GM12878 (cell line): Measurements from ENCODE around the gene DMXL1. TPM values are rescaled to one million over a fixed set of nuclear protein-coding genes. Genes with fewer than 3 reads are reported as not detected.

ENCODE experiments used
- ATAC-seq: fragments of 200-7000 bp; cut with Tn5 transposase; 3 replicates; pipeline ENCODE4 v1.9.1; 2020; ENCODE audit warnings: mild to moderate bottlenecking, moderate library complexity
- BruUV-seq: library from RNA; stranded (reverse); fragments of 400-500 nt; replicated peaks from 2 replicates; lab custom pipeline; 2021; lab: Mats Ljungman, UMichigan
- CTCF ChIA-PET: fragments of 300-600 bp; sonication (Branson Sonifier 250); formaldehyde crosslinking; extraction: SDS; loops from one replicate; lab custom pipeline; 2021; ENCODE audit warnings: inconsistent platforms; lab: Yijun Ruan, JAX
- POLR2A ChIA-PET: fragments of 350-600 bp; formaldehyde crosslinking; extraction: SDS; loops from one replicate; lab custom pipeline; 2021; ENCODE audit warnings: inconsistent platforms; lab: Charles Lee
- RAD21 ChIA-PET: fragments of 300-600 bp; sonication (Branson Sonifier 250); formaldehyde crosslinking; loops from one replicate; lab custom pipeline; 2023; ENCODE audit warnings: antibody characterized with exemption; ENCODE audit not compliant: unreplicated experiment; lab: Charles Lee
- SMC1A ChIA-PET: fragments of 300-600 bp; sonication (Branson Sonifier 250); formaldehyde crosslinking; loops from one replicate; lab custom pipeline; 2023; ENCODE audit not compliant: unreplicated experiment, uncharacterized antibody; lab: Charles Lee
- DNase-seq: peaks from one replicate; pipeline ENCODE4 v3.0.0-alpha.2; 2011; ENCODE audit warnings: low read depth, low spot score
- FAIRE-seq: peaks from 3 replicates; lab custom pipeline; 2011; peaks lifted over from hg19 to GRCh38; lab: Jason Lieb, UNC
- H2AFZ ChIP-seq: 2 replicates; pipeline ENCODE4 v1.6.0; 2011; ENCODE audit warnings: low read depth, low read length, control low read depth; ENCODE audit not compliant: control insufficient read depth
- H3K27ac ChIP-seq: 2 replicates; pipeline ENCODE4 v1.5.1; 2011; ENCODE audit warnings: control low read depth; ENCODE audit not compliant: control insufficient read depth, insufficient read depth
- H3K27me3 ChIP-seq, 2 experiments: replicated peaks in 1 of 2; 2 replicates each; pipeline versions ENCODE4 v1.6.0 to v1.6.1; 2011; ENCODE audit warnings: low read length in 1 of 2; ENCODE audit not compliant: control insufficient read depth in 2 of 2, insufficient read depth in 2 of 2
- H3K36me3 ChIP-seq, 2 experiments: 2 replicates each; pipeline ENCODE4 v1.5.1; 2011; ENCODE audit warnings: low read length in 1 of 2; ENCODE audit not compliant: control insufficient read depth in 2 of 2, insufficient read depth in 2 of 2
- H3K4me1 ChIP-seq: 2 replicates; pipeline ENCODE4 v1.6.1; 2011; ENCODE audit warnings: mild to moderate bottlenecking, low read length, moderate library complexity, mixed read lengths; ENCODE audit not compliant: control insufficient read depth, insufficient read depth
- H3K4me2 ChIP-seq: 2 replicates; pipeline ENCODE4 v1.6.0; 2011; ENCODE audit warnings: control low read depth; ENCODE audit not compliant: control insufficient read depth, insufficient read depth
- H3K4me3 ChIP-seq: fragments of 200-600 bp; sonication (generic); 2 replicates; pipeline ENCODE4 v1.5.1; 2016
- H3K79me2 ChIP-seq: 2 replicates; pipeline ENCODE4 v1.6.0; 2011; ENCODE audit warnings: low read length; ENCODE audit not compliant: control insufficient read depth, insufficient read depth
- H3K9ac ChIP-seq: 2 replicates; pipeline ENCODE4 v1.8.0; 2011; ENCODE audit warnings: low read length, control low read depth, mixed read lengths; ENCODE audit not compliant: control insufficient read depth, insufficient read depth
- H3K9me3 ChIP-seq: replicated peaks from 3 replicates; pipeline ENCODE4 v1.5.1; 2011; ENCODE audit warnings: mild to moderate bottlenecking, low read length; ENCODE audit not compliant: control insufficient read depth, insufficient read depth
- H4K20me1 ChIP-seq: 2 replicates; pipeline ENCODE4 v1.6.0; 2011; ENCODE audit not compliant: control insufficient read depth, insufficient read depth
- LARP7 ChIP-seq: fragments of 450-650 bp; IDR thresholded peaks from 2 replicates; pipeline ENCODE4 v1.6.1; 2017; ENCODE audit warnings: mild to moderate bottlenecking
- RELA ChIP-seq: fragments of 450-650 bp; IDR thresholded peaks from 2 replicates; pipeline ENCODE4 v1.8.0; 2014; ENCODE audit warnings: borderline replicate concordance; ENCODE audit not compliant: partially characterized antibody
- RUNX3 ChIP-seq: IDR thresholded peaks from 2 replicates; pipeline ENCODE4 v1.6.1; 2012; ENCODE audit warnings: low read length, inconsistent platforms
- YBX1 ChIP-seq: fragments of 450-650 bp; IDR thresholded peaks from 2 replicates; pipeline ENCODE4 v1.6.1; 2016; ENCODE audit warnings: antibody characterized with exemption
- WGBS: methylation state at CpG from one replicate; pipeline ENCODE4 v1.1.6; 2016; ENCODE audit warnings: low lambda C conversion rate; ENCODE audit not compliant: insufficient replicate concordance, insufficient coverage; ENCODE audit errors: missing lambda C conversion rate; 5-methylcytosine and 5-hydroxymethylcytosine counted together
- in situ Hi-C: fragments of 300-500 bp; cut with MboI; formaldehyde crosslinking; loops from 9 replicates; pipeline ENCODE4 v1.14.3; 2018; ENCODE audit warnings: mixed read lengths
- intact Hi-C: fragments of 100-400 bp; cut with micrococcal nuclease; formaldehyde crosslinking; loops from one replicate; pipeline ENCODE4 v1.14.2; 2022; ENCODE audit not compliant: unreplicated experiment
- polyA plus RNA-seq, 11 experiments: library from polyadenylated mRNA; depleted of rRNA in 4 of 11; unstranded in 6 of 11; stranded (reverse) in 5 of 11; fragments of >200 nt; fragmentation: Nextera tagmentation in 4 of 11; fragmentation: Illumina TruSeq in 1 of 11; extraction: Ambion mirVana in 4 of 11; extraction: Trizol in 1 of 11; gene quantifications; 1 replicate in 1 of 11; 2 replicates in 10 of 11; pipeline versions ENCODE4 v1.2.1 to v1.2.3, GENCODE V29; 2011 to 2016; ENCODE audit warnings: inconsistent platforms in 2 of 11, missing spikeins in 2 of 11, low read depth in 1 of 11
- total RNA-seq, 4 experiments: library from RNA; depleted of rRNA in 3 of 4; stranded (reverse); fragments of >200 nt in 3 of 4; fragmentation: Illumina TruSeq in 1 of 4; extraction: Trizol in 1 of 4; gene quantifications; 2 replicates each; pipeline versions ENCODE4 v1.2.1 to v1.2.3, GENCODE V29; 2013 to 2021
- TF ChIP-seq, protein P1 (sequence below): IDR thresholded peaks from 2 replicates; pipeline ENCODE4 v1.6.1; 2012; ENCODE audit warnings: low read depth, low read length, improper control_type of control experiment
- TF ChIP-seq, protein P2 (sequence below): fragments of 450-650 bp; IDR thresholded peaks from 2 replicates; pipeline ENCODE4 v1.6.1; 2016; ENCODE audit warnings: mild to moderate bottlenecking

The DMXL1 gene
- total and polyA plus RNA-seq, 10 of the 15 experiments (the other 5 are each of a cell fraction or from before 2014, with no cell fraction given) = 9.1 to 67.7 (median 34.1) TPM

DNA sequence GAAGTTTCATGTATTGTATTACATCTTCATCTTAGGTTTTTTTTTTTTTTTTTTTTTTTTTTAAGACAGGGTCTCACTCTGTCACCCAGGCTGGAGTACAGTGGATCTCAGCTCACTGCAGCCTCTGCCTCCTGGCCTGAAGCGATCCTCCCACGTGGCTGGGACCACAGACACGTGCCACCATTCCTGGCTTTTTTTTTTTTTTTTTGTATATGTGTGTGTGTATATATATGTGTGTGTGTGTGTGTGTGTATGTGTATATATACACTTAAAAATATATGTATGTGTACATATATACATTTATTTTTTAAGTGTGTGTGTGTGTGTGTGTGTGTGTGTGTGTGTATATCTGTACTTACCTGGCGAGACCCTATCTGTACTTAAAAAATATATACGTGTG is 6.6 kb downstream of the DMXL1 start:
- WGBS = 83% methylated on average over 5 of the region's 5 CpGs
- DNase-seq (no peak), FAIRE-seq (no peak), ATAC-seq (no peak)
- Histone ChIP-seq H3K9me3 (no peaks in the 10 kb centered on the region), H3K4me3 (no peak overlapping the region), H3K36me3 (peaks cover 0 to 3% of the 10 kb centered on the region in 2 experiments; a peak in 2 of 4 replicates), H3K9ac (no peak overlapping the region), H2AFZ (no peak overlapping the region), H3K4me1 (peaks cover 22% of the 10 kb centered on the region; the same call in 1 of the 2 replicates), H3K4me2 (peak overlapping the region; percentile 95; the same call in 1 of the 2 replicates), H4K20me1 (no peaks in the 10 kb centered on the region), H3K27ac (no peak overlapping the region; the same call in 1 of the 2 replicates), H3K27me3 (no peaks in the 10 kb centered on the region), H3K79me2 (peaks cover 95% of the 10 kb centered on the region)
- in situ Hi-C loops = loop anchor here (5.0 kb wide), 1 partner anchor 335 kb away; no protein-coding TSS in a partner anchor
- RAD21 ChIA-PET = no interaction called here
- intact Hi-C loops = loop anchor here (10.0 kb wide), 1 partner anchor 353 kb away; no protein-coding TSS in a partner anchor
- SMC1A ChIA-PET = interaction anchor here (0.6 kb wide), 1 partner anchor 236 kb away, joined by 3 read pairs; no protein-coding TSS in a partner anchor
- TF ChIP-seq LARP7 (no peak), RUNX3 (no peak), RELA (no peak), YBX1 (no peak)
- TF ChIP-seq, protein P1, sequence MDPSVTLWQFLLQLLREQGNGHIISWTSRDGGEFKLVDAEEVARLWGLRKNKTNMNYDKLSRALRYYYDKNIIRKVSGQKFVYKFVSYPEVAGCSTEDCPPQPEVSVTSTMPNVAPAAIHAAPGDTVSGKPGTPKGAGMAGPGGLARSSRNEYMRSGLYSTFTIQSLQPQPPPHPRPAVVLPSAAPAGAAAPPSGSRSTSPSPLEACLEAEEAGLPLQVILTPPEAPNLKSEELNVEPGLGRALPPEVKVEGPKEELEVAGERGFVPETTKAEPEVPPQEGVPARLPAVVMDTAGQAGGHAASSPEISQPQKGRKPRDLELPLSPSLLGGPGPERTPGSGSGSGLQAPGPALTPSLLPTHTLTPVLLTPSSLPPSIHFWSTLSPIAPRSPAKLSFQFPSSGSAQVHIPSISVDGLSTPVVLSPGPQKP = no peak
- TF ChIP-seq, protein P2, sequence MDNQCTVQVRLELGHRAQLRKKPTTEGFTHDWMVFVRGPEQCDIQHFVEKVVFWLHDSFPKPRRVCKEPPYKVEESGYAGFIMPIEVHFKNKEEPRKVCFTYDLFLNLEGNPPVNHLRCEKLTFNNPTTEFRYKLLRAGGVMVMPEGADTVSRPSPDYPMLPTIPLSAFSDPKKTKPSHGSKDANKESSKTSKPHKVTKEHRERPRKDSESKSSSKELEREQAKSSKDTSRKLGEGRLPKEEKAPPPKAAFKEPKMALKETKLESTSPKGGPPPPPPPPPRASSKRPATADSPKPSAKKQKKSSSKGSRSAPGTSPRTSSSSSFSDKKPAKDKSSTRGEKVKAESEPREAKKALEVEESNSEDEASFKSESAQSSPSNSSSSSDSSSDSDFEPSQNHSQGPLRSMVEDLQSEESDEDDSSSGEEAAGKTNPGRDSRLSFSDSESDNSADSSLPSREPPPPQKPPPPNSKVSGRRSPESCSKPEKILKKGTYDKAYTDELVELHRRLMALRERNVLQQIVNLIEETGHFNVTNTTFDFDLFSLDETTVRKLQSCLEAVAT = peak; percentile 64; the same call in 1 of the 2 replicates
- POLR2A ChIA-PET = interaction anchor here (0.6 to 1.6 kb wide), 3 partner anchors 45 to 460 kb away, joined by 3 to 7 read pairs (median 4); no protein-coding TSS in a partner anchor
- no TSS peak for BruUV-seq
- CTCF ChIA-PET = interaction anchor here (0.7 to 2.6 kb wide), 4 partner anchors 20 to 335 kb away, joined by 3 to 10 read pairs (median 4); no protein-coding TSS in a partner anchor
